Kasumi-1 (cell line): ENCODE measurements around the gene MGAT3.
"Not testable (repeated sequence)": the region's sequence is repeated elsewhere in the genome, so short reads cannot be mapped to it uniquely, and the experiment has no call there.

Experiments
- DNase-seq, 2 experiments: peaks; one replicate each; lab custom pipeline; 2025; lab: John Stamatoyannopoulos, UW

MGAT3 gene

DNA sequence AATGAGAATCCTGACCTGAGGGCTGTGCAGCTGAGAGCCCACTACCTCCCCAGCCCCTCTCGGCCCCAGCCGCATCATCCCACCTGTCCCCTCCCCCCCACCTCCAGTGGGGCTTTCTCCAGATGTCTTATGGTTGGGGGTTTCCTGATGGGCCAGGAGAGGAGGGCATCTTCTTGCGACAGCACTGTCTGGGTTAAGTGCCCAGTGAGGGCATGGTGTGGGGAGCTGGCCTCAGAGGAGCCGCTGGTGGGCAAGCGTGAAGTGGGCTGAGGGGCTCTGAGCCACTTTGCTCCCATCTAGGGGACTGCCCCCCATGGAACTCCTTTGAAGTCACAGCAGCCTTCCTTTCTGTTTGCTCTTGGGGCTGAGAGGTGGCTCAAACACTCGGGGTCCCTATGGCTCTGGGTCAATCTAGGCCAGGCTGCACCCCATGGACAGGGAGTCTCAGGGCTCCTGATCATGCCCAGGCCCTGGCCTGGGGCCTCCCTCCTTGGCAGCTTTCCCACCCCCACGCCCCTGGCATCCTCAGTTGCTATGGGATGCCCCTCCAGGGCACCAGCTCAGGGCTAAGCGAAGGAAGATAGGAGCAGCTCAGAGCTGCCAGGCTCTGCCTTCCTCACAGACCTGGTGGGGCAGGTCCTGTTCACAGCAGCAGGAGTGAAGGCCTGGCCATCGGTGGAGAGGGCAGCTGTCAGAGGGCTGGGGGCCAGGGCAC lies 34.3 kb downstream of the MGAT3 start:
- no peak for DNase-seq

DNA sequence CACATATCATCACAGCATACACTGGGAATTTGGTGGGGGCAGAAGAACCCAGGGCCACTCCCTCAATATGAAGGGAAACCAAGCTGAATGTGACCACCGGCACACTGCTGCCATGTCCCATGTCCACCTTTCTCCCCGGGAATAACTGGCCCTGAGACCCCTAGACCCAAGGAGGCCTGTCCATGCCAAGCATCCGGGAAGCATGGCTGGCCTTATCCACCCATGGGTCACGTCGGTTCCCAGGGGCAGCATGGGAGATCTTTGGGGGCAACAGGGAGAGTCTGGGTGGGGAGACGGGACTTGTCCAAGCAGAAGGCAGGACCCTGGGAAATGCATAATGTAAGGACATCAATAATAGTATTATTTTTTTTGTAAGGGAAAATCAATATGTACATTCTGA lies 34.9 kb downstream of the MGAT3 start:
- no peak for DNase-seq

DNA sequence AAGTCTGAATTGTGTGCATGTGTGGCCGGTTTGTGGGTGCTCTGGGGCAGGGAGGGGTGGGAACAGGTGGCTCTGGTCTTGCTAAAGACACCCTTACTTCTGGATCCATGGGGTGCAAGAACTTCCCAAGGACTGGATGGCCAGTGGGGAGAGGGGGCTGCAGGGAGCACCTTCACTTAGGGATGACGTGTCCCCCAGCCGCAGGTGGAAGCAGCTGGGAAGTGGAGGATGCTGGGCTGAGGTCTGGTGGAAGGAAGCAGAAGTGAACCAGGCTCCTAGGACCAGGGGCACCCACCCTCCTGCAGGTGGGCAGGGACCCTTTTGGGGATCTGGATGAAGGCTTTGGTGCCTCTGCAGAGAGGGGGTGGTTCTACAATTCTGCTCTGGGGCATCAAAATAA lies 35.4 kb downstream of the MGAT3 start:
- DNase-seq, result no peak

DNA sequence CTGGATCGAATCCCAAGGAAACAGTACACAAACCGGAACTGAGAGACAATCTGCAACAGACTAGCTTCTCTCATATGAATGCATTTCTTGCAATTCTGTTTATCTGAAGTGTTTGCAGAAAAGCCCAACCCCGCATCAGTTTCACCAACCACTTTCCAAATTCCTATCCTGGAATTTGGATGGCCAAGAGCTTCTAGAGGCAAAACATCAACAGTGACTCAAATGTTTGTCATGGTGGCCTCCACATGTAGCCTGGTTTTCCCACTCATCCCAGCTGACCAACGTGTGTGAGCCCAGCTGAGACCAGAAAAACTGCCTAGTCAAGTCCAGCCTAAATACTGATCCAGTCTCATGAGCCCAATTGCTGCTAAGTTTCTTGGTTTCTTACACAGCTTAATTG lies 36.9 kb downstream of the MGAT3 start:
- no peak for DNase-seq

DNA sequence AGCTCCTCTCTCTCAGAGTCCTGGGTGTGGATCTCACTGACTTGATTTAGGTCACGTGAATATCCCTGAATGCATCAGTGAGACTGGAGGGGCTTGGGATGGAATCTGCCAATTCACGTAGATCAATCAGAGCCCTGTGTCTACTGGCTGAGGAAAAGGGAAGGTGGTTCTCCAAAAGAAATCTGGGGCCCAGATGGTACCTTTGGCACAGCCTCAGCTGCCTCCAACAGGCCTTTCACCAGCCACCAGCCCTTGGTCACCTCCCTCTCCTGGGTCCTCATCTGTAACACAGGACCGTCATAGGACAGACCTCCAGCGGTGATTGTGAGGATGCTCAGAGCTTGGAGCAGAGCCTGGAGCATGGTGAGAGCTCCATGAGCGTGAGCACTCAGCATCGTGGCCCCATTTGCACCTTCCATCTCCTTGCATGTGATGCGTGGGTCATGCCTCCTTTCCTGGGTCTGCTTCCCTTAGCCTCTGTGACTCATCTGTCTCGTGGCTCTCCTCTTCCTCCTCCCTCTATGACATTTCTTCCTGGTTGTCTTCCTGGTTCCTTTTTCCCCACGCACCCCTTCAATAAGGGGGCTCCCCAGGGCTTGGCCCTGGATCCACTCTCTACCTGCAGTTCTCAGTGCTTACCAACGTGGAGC lies 37.8 kb downstream of the MGAT3 start:
- no peak for DNase-seq

DNA sequence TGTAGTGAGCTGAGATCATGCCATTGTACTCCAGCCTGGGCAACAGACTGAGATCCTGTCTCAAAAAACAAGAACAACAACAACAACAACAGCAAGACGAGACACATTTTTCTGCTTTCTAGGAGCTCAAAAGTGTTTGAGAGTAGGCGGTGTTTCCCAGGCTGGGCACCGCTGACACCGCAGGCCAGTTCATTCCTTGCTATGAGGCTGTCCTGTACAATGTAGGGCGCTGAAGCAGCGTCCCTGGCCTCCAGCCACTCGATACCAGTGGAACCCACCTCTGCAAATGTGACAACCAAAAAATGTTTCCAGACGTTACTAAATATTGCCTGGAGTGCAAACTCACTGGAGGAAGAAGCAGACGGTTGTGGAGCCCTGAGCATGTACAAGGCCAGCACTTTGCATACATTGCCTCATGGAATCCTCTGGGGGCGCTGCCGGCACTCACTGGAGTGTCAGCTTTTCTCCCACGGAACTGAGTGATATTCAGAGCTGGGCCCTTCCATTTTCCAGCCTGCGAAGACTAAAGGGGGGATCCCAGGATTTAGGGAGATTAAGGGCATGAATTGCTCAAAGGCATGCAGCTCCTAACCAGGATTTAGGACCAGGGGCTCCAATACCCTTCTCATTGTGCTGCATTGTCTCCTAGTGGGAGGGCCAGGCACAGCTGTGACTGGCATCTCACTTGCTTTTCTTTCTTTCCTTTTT lies 39.5 kb downstream of the MGAT3 start:
- DNase-seq, result peak; percentile 82 to 88

DNA sequence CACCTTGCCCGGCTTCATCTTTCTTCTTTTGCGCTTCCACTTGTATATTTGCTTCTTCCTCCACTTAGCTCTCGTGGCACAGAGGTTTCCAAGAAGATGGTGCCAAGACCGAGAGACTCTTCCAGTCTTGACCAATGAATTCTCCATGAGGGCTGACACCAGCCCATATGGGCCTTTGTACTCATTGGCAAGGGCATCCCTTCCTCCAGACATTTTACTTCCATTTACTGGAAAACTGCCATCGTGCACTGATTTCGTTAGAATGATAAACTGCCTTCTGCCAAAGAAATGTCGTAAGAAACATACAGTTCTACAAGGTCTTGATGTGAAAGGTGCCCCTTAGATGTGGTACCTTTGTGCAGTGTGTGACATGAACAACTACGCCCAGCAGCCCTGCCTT lies 40.6 kb downstream of the MGAT3 start:
- no peak for DNase-seq

DNA sequence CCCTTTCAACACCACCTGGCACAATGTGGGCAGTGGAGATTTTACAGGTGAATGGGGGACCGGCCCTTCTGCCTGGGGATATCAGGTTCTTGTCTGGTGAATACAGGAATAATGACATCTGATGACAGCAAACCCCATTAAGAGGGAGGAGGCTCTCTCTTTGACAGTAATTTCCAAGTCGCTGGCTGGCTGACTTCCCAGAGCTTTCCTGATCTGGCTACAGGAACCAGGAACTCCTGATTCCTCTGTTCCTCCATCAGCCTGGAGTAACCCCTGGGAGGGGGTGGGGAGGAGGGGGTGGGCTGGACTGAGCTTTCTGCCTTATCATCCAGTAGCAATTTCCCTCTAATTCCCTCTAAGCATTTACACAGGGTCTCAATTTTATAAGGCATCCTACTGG lies 41.6 kb downstream of the MGAT3 start:
- no peak for DNase-seq

DNA sequence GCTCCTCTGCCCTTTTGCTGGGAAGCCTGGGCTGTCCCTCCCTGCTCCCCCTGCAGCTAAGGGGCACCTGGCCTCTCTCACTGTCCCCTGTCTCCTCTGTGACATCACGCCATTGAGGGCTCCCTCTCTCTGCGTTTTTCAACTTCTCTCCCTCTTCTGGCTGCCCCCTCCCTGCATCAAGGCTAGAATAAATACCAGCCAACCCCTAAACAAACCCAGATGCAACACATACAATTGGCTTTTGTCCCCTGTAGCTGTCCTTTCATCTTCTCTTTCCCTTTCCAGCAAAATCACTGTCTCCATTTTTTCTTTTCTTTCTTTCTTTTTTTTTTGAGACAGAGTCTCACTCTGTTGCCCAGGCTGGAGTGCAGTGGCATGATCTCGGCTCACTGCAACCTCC lies 42.0 kb downstream of the MGAT3 start:
- DNase-seq, result no peak

DNA sequence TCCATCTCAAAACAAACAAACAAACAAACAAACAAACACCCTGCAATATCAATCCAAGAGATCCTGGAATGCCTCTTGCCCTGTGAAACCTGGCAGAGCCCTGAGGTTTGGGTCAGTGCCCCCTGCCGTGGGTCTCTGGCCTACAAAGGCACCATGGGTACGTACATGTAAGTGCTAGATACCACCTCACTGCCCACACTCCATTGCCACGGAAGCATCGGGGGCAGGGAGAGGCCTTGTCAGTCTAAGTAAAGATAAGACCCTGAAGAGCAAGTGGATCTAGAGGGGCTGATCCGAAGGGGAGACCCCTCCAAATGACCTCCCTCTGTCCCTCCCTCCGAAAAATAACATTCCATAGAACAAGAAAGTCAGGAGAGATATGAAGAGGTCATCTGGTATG lies 43.3 kb downstream of the MGAT3 start:
- no peak for DNase-seq

DNA sequence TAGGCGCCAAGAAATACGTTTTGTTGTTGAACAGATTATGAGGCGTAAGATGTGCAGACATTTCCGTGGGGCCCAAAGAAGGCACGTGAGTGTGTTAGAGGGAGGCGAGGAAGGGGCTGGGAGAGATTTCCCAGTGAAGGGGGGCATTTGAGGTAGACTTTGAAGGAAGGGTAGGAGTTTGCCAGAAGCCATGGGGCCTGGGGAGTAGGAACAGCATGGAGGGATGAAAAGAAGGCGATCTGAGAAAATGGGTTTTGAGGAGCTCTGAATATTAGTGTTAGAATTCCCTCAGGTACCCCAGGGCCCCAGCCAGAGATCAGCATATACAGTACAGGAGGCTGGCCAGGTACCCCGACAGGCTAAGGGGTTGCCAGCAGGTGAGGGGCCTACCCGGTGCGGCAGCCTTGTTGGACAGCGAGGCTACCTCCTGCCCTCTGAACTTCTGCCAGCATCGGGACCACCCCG lies 44.9 kb downstream of the MGAT3 start:
- DNase-seq, result no peak

DNA sequence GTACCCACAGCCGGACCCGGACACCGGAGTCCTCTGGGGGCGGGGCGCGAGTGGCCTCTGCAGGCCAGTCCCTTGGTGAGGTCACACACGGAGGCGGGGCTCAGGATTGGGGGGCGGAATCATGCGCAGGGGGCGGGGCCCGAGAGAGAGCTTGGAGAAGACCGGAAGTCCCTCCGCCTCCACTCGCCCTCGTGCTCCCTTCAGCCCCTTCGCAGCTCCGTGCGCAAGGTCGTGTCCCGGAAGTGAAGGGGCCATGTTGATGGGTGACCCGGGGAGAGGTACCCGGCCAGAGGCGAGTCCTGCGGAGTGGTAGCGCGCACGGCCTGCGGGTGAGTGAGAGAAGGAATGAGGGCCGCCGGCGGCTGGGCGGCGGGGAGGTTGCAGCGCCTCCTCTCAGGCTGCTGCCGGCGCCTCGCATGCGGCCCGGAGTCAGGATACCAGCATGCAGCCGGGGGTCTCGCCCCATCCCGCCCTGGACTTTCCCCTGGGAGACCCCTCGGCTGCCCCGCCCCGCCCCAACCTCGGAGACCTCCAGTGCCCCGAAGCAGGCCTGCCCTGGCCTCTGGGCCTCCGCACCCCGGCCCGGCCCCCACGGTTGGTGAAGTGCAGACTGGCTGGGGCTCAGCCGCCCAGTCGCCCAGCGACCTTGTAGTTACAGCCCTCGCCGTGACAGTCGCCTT lies 45.4 kb downstream of the MGAT3 start, which contains the start of gene MIEF1:
Gene MIEF1, plus strand, starts transcription at position 182 of the 680 bp plus-strand sequence. CDS start 9,005 bp downstream, outside the sequence.
- peak; percentile 90 to 92 for DNase-seq

DNA sequence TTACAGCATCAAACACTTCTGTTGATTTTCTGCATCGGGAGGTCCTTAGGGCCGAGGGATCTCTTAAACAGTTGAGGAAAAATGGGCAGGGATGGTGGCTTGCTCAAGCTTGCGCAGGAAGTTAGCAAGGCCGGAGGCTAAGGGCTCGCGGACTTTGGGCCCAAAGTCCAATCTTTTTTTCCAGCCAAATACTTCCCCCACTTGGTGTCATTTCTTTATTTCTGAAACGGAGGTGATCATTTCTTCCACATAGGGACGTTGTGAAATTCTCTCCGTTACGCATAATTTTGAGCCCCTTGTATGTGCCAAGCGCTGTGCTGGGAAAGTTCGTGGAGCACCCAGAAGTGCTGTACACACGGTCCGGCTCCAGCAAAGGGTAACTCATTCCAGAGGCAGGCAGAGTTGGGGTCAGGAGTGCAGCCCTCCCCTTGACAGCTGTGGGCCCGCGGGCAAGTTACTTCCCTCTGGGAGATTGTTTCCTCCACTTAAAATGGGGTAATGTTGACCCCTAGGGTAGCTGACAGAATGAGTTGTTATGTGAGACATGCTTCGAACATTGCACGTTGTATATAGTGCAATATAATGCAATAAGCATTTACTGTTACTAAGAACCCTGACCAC lies 46.1 kb downstream of the MGAT3 start:
- peak in 1 of 2 experiments; percentile 16 for DNase-seq

DNA sequence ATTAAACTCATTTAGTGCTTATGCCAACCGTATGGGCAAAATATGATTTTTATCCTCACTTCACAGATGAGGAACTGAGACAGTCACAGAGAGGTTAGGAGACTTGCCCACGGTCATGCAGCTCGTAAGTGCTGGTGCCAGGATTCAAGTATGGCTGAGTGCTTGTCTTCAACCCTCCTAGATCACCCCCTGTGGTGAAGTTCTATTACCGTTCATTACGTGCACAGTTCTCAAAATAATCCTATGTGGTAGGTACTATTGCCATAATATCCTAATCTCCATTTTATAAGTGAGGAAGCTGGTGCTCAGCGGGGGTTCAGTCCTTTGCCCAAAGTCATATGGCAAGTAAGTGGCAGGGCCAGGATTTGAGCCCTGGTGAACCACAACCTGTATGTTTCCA lies 46.8 kb downstream of the MGAT3 start:
- DNase-seq, result no peak

DNA sequence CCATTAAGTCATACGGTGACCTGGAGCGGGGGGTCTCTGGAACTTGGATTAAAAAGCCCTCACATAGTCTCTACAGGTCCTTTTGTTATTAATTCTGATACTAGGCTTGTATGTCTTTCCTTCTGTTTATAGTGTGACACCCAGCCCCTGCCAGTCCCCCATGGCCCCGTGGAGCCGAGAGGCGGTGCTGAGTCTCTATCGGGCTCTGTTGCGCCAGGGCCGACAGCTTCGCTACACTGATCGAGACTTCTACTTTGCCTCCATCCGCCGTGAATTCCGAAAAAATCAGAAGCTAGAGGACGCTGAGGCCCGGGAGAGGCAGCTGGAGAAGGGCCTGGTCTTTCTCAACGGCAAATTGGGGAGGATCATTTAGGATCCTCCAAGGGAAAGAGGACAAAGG lies 47.3 kb downstream of the MGAT3 start:
- no peak for DNase-seq

DNA sequence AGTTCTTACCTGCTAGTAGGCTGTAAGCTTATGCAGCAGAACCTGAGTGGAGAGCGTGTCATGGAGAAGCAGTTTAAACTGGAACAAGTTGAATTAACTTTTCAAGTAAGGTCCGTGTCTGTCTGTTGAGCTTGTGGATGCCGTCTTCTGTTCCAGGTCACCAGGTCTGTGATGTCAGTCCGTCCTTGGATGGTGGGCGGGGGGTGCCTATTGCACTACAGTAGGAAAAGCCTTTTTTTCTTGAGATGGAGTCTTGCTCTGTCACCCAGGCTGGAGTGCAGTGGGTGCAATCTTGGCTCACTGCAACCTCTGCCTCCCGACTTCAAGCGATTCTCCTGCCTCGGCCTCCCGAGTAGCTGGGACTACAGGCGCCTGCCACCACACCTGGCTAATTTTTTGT lies 50.2 kb downstream of the MGAT3 start:
- not testable (repeated sequence) for DNase-seq

DNA sequence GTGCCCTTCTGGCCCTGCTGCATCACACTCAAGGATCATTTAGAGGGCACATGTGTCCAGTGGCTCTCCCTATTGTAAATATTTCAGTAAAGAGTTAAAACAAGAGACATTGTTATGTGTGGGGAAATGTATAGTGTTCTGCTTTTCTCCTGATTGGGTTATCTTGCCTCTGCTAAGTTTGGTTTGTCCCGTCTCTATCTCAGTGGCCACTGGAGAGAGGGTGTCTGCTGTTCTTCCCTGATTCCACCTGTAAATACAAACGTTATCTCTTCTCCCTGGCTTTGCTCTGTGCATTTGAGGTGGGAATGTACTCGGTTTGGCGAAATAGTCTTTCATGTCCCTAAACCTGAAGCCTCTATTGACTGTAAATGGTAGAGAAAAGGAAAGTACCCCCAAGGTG lies 51.6 kb downstream of the MGAT3 start:
- no peak for DNase-seq

DNA sequence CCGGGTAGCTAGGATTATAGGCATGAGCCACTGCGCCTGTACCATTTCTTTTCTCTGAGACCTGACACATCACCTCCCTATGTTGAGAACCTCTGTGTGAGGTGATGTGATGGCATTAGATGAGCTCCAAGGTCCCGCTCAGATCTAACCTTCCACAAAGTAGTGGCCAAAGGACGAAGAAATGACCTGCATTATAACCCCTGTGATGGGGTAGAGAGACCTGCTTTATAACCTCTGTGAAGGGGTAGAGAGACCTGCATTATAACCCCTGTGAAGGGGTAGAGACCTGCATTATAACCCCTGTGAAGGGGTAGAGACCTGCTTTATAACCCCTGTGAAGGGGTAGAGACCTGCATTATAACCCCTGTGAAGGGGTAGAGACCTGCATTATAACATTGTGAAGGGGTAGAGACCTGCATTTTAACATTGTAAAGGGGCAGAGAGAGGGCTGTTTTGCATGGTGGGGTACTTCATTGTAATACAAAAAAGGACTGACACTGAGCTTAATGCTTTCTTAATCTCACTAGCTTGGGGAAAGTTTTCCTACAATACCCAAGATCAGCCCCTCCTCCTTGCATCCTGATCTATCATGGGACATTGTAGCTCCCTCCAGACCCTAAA lies 53.8 kb downstream of the MGAT3 start:
- no peak for DNase-seq

DNA sequence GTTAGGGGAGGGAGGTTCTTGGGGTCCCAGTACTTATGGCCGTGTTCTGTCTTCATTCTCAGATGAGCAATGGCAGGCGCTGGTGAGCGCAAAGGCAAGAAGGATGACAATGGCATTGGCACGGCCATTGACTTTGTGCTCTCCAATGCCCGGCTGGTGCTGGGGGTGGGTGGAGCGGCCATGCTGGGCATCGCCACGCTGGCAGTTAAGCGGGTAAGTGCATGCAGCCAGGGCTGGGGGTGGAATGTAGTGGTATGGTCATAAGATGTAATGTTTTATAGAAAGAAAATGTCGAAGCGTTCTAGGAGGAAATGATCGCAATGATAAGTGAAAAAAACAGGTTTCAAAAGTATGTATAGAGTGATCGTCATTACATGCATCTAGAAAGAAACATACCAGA lies 54.4 kb downstream of the MGAT3 start:
- no peak for DNase-seq

DNA sequence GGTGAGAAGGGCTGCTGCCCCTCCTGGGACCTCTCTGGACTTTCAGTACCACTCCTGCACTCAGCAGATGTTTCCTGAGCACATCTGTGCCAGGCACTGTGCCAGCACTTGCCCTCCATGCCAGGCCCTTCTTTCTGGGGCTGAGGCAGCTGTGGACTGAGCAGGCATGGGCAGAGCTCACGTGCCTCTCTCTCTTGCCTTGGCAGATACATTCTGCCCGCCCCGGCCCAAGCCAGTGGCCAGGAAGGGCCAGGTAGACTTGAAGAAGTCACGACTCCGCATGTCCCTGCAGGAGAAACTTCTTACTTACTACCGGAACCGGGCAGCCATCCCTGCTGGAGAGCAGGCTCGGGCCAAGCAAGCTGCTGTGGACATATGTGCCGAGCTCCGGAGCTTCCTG lies 55.2 kb downstream of the MGAT3 start:
- DNase-seq, result no peak

DNA sequence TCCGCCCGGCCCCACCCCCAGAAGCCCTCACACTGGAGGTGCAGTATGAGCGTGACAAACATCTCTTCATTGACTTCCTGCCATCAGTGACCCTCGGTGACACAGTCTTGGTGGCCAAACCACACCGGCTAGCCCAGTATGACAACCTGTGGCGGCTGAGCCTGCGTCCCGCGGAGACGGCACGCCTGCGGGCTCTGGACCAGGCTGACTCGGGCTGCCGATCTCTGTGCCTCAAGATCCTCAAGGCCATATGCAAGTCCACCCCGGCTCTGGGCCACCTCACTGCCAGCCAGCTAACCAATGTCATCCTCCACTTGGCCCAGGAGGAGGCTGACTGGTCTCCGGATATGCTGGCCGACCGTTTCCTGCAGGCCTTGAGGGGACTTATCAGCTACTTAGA lies 57.0 kb downstream of the MGAT3 start:
- DNase-seq, result no peak
